ENCODE measurements around the gene APOBEC3B.
"Not testable (repeated sequence)": the region's sequence is repeated elsewhere in the genome, so short reads cannot be mapped to it uniquely, and the experiment has no call there.

APOBEC3B gene

DNA sequence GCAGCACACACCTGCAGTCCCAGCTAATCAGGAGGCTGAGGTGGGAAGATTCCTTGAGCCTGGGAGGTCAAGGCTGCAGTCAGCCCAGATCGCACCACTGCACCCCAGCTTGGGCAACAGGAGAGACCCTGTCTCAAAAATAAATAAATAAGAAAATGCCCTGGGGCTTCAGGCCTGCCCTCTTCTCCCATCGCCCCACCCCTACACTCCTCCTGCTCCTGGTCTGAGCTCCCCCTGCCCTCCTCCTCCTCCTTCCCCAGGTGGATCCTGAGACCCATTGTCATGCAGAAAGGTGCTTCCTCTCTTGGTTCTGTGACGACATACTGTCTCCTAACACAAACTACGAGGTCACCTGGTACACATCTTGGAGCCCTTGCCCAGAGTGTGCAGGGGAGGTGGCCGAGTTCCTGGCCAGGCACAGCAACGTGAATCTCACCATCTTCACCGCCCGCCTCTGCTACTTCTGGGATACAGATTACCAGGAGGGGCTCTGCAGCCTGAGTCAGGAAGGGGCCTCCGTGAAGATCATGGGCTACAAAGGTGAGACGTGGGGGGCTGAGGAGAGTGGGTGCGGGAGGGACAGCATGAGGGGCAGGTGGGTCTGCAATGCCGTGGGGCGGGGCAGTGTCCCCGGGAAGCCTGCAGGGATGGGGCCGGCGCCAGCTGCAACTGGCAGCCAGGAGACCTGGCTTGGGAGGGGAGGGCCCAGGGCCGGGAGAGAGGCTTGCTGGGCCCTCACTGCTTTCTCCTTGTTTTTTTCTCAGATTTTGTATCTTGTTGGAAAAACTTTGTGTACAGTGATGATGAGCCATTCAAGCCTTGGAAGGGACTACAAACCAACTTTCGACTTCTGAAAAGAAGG lies 49.5 kb downstream of the APOBEC3B start:
- DNase-seq (ENCODE audit: low read depth), result not testable (repeated sequence)

- not testable (repeated sequence) for DNase-seq (ENCODE audit: low read depth)
Measured at GRCh38 chr22:39037071-39037470, 54.9 kb downstream of the APOBEC3B start.

GRCh38 chr22:39039306-39040126 lies 57.4 kb downstream of the APOBEC3B start:
- no peak for DNase-seq (ENCODE audit: low read depth)

DNA sequence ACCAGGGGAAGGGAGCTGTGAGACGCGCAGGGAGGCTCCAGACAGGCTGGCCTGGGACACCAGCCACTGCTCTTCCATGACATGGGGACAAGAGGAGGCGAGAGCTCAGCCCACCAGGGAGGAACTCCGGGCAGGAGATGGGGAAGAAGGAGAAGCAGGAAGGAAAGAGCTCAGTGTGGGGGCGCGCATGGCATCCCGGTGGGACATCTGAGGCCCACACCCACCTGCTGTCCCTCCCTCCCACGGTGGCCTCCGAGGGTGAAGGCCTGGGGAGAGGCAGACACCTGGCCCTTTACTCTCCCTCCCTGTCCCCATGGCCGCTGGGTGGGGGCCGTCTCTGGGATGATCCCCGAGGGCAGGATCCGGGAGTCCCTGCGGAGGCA lies 58.0 kb downstream of the APOBEC3B start:
- not testable (repeated sequence) for DNase-seq (ENCODE audit: low read depth)

DNA sequence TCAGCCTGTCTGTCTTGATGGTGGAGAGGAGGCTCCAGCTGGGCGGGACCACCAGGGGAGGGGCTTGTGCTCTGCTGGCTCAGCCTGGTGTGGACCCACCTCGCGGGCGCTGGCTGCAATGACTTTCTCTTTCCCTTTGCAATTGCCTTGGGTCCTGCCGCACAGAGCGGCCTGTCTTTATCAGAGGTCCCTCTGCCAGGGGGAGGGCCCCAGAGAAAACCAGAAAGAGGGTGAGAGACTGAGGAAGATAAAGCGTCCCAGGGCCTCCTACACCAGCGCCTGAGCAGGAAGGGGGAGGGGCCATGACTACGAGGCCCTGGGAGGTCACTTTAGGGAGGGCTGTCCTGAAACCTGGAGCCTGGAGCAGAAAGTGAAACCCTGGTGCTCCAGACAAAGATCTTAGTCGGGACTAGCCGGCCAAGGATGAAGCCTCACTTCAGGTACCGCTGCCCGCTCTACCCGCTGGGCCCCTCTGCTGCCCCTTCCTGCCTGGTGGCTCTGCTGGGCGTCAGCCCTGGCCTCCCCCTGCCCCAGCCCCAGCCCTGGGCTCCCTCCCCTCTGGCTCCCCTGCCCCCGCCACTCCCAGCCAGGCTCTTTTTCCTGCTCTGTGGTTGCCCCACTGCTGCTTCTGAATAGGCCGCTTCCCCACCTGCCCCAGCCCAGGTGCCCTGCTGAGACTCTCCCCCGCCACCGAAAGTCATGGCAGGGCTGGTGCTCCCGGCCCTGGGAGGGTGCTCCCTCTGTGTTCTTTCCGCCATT lies 58.6 kb downstream of the APOBEC3B start, which contains the start of gene APOBEC3F:
TSS of gene APOBEC3F (plus strand) at position 327 of the 759 bp plus-strand sequence. CDS start at position 424, 97 bp downstream.
- DNase-seq (ENCODE audit: low read depth), result peak; percentile 36

GRCh38 chr22:39041908-39042307 lies 59.8 kb downstream of the APOBEC3B start:
- no peak for DNase-seq (ENCODE audit: low read depth)

Data from T follicular helper cell (primary cell).